SK-N-SH (cell line): ENCODE data around the gene MAP3K13. TPM values are rescaled to one million over a fixed set of nuclear protein-coding genes. Genes with fewer than 3 reads are reported as not detected.
"Not testable (repeated sequence)": the region's sequence is repeated elsewhere in the genome, so short reads cannot be mapped to it uniquely, and the experiment has no call there.

Source experiments
- CTCF ChIA-PET: fragments of 300-600, 350-600 bp; formaldehyde crosslinking; extraction: SDS; loops from one replicate; lab custom pipeline; 2021; lab: Yijun Ruan, JAX
- POLR2A ChIA-PET: fragments of 350-600 bp; sonication (Branson Sonifier 250); formaldehyde crosslinking; extraction: SDS; loops from one replicate; lab custom pipeline; 2020; ENCODE audit warnings: antibody characterized with exemption, inconsistent platforms; lab: Yijun Ruan, JAX
- DNase-seq: peaks from one replicate; pipeline ENCODE4 v3.0.0; 2012
- H2AFZ ChIP-seq: fragments of 200-600 bp; sonication (generic); 2 replicates; pipeline ENCODE4 v1.8.1; 2016; ENCODE audit warnings: antibody characterized with exemption, mild to moderate bottlenecking, low read depth
- H3F3A ChIP-seq: fragments of 200-600 bp; sonication (generic); replicated peaks from 2 replicates; pipeline ENCODE3; 2016; ENCODE audit warnings: antibody characterized with exemption, mild to moderate bottlenecking; ENCODE audit not compliant: insufficient read depth
- H3K27ac ChIP-seq, 2 experiments: fragments of 200-500 bp in 1 of 2; fragments of 200-600 bp in 1 of 2; sonication (Bioruptor generic) in 1 of 2; sonication (generic), shearing (Covaris generic) in 1 of 2; 2 replicates each; pipeline versions ENCODE4 v1.5.1 to v1.6.1; 2014 to 2016; ENCODE audit warnings: low read depth in 2 of 2, inconsistent platforms in 1 of 2, low read length in 1 of 2, mild to moderate bottlenecking in 1 of 2, mixed read lengths in 1 of 2
- H3K27me3 ChIP-seq: fragments of 200-600 bp; sonication (generic), shearing (Covaris generic); 2 replicates; pipeline ENCODE4 v1.6.1; 2016; ENCODE audit warnings: mixed run types; ENCODE audit not compliant: insufficient read depth
- H3K36me3 ChIP-seq, 2 experiments: fragments of 200-500 bp in 1 of 2; fragments of 200-600 bp in 1 of 2; sonication (Bioruptor generic) in 1 of 2; sonication (generic) in 1 of 2; replicated peaks in 1 of 2; 2 replicates each; pipeline versions ENCODE3 to v1.5.1; 2014 to 2016; ENCODE audit warnings: low read length in 1 of 2, mild to moderate bottlenecking in 1 of 2; ENCODE audit not compliant: insufficient read depth in 2 of 2, control insufficient read depth in 1 of 2
- H3K4me1 ChIP-seq, 2 experiments: fragments of 200-500 bp in 1 of 2; fragments of 200-600 bp in 1 of 2; sonication (Bioruptor generic) in 1 of 2; sonication (generic), shearing (Covaris generic) in 1 of 2; 2 replicates each; pipeline versions ENCODE4 v1.5.1 to v1.6.1; 2014 to 2016; ENCODE audit warnings: low read depth in 1 of 2, low read length in 1 of 2, mixed run types in 1 of 2; ENCODE audit not compliant: insufficient read depth in 2 of 2, control insufficient read depth in 1 of 2
- H3K4me2 ChIP-seq: fragments of 200-600 bp; sonication (generic), shearing (Covaris generic); 2 replicates; pipeline ENCODE4 v1.6.1; 2017; ENCODE audit warnings: mixed run types
- H3K4me3 ChIP-seq, 2 experiments: fragments of 200-500 bp in 1 of 2; fragments of 200-600 bp in 1 of 2; sonication (Bioruptor generic) in 1 of 2; sonication (generic), shearing (Covaris generic) in 1 of 2; 2 replicates each; pipeline versions ENCODE4 v1.5.1 to v1.8.1; 2014 to 2016; ENCODE audit warnings: low read depth in 2 of 2, inconsistent platforms in 1 of 2, low read length in 1 of 2, mild to moderate bottlenecking in 1 of 2, mixed read lengths in 1 of 2, moderate library complexity in 1 of 2
- H3K79me2 ChIP-seq: fragments of 200-600 bp; sonication (generic); 2 replicates; pipeline ENCODE4 v1.8.1; 2017; ENCODE audit warnings: mild to moderate bottlenecking; ENCODE audit not compliant: insufficient read depth
- H3K9ac ChIP-seq: fragments of 200-600 bp; sonication (generic); 2 replicates; pipeline ENCODE4 v1.6.1; 2017; ENCODE audit warnings: mixed run types
- H3K9me2 ChIP-seq: fragments of 200-600 bp; sonication (generic); 2 replicates; pipeline ENCODE4 v1.6.1; 2017; ENCODE audit warnings: mixed run types
- H3K9me3 ChIP-seq: fragments of 200-600 bp; sonication (generic); 2 replicates; pipeline ENCODE4 v1.6.1; 2017; ENCODE audit warnings: mixed run types, mild to moderate bottlenecking, moderate library complexity
- H4K20me1 ChIP-seq: fragments of 200-600 bp; sonication (generic); 2 replicates; pipeline ENCODE4 v1.6.1; 2017; ENCODE audit warnings: mild to moderate bottlenecking, mixed run types; ENCODE audit not compliant: insufficient read depth
- NRF1 ChIP-seq: IDR thresholded peaks from 2 replicates; pipeline ENCODE4 v1.6.1; 2012; ENCODE audit warnings: low read depth, mild to moderate bottlenecking, low read length
- RAD21 ChIP-seq: IDR thresholded peaks from 2 replicates; pipeline ENCODE4 v1.6.1; 2012; ENCODE audit warnings: mild to moderate bottlenecking, low read length
- RXRA ChIP-seq: IDR thresholded peaks from 2 replicates; pipeline ENCODE4 v1.4.0; 2012; ENCODE audit warnings: low read depth, mild to moderate bottlenecking, borderline replicate concordance
- TCF12 ChIP-seq: IDR thresholded peaks from 2 replicates; pipeline ENCODE4 v1.4.0; 2012
- YY1 ChIP-seq: IDR thresholded peaks from 2 replicates; pipeline ENCODE4 v1.4.0; 2012; ENCODE audit warnings: low read depth, mild to moderate bottlenecking
- WGBS: methylation state at CpG from one replicate; pipeline ENCODE4 v1.1.6; 2017; ENCODE audit warnings: low lambda C conversion rate; 5-methylcytosine and 5-hydroxymethylcytosine counted together
- polyA plus RNA-seq, 3 experiments: library from polyadenylated mRNA; depleted of rRNA; stranded (reverse); fragments of >200 nt; gene quantifications; 2 replicates each; pipeline ENCODE4 v1.2.3, GENCODE V29; 2012
- TF ChIP-seq, protein P1 (sequence below): fragments of 200-600 bp; sonication (generic); IDR thresholded peaks from 2 replicates; pipeline ENCODE4 v1.6.1; 2017; ENCODE audit warnings: antibody characterized with exemption, mild to moderate bottlenecking, moderate library complexity
- TF ChIP-seq, protein P2 (sequence below): fragments of 150-350 bp; IDR thresholded peaks from 2 replicates; pipeline ENCODE4 v1.6.1; 2016; ENCODE audit warnings: mild to moderate bottlenecking, low read depth, low read length

MAP3K13 gene
- polyA plus RNA-seq, 1 of the 3 experiments (the other 2 are of a cell fraction): 9.1 TPM

GRCh38 chr3:185411133-185411532 is 48.2 kb downstream of the MAP3K13 start:
- H2AFZ ChIP-seq: no peak overlapping the region
- H3K79me2 ChIP-seq: no peaks in the 10 kb centered on the region
- no peaks in the 10 kb centered on the region for H3K4me1 ChIP-seq
- POLR2A ChIA-PET: no interaction called here
- H3K9ac ChIP-seq: no peak overlapping the region
- H3F3A ChIP-seq: no peaks in the 10 kb centered on the region
- 92% methylated on average over 1 of the region's 1 CpG for WGBS
- no peaks in the 10 kb centered on the region for H3K27me3 ChIP-seq
- no peaks in the 10 kb centered on the region for H3K9me2 ChIP-seq
- H3K4me3 ChIP-seq: no peak overlapping the region
- H3K4me2 ChIP-seq: no peak overlapping the region
- no peak for DNase-seq
- no peak overlapping the region for H3K27ac ChIP-seq
- no peaks in the 10 kb centered on the region for H4K20me1 ChIP-seq
- CTCF ChIA-PET: interaction anchor here (1.3 kb wide), 1 partner anchor 18 kb away, joined by 3 read pairs; no protein-coding TSS in a partner anchor
- no peaks in the 10 kb centered on the region for H3K9me3 ChIP-seq
- TF ChIP-seq, protein P1, sequence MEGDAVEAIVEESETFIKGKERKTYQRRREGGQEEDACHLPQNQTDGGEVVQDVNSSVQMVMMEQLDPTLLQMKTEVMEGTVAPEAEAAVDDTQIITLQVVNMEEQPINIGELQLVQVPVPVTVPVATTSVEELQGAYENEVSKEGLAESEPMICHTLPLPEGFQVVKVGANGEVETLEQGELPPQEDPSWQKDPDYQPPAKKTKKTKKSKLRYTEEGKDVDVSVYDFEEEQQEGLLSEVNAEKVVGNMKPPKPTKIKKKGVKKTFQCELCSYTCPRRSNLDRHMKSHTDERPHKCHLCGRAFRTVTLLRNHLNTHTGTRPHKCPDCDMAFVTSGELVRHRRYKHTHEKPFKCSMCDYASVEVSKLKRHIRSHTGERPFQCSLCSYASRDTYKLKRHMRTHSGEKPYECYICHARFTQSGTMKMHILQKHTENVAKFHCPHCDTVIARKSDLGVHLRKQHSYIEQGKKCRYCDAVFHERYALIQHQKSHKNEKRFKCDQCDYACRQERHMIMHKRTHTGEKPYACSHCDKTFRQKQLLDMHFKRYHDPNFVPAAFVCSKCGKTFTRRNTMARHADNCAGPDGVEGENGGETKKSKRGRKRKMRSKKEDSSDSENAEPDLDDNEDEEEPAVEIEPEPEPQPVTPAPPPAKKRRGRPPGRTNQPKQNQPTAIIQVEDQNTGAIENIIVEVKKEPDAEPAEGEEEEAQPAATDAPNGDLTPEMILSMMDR: no peak
- no peak for TF ChIP-seq RXRA
- H3K36me3 ChIP-seq: no peaks in the 10 kb centered on the region

GRCh38 chr3:185416513-185416912 is 53.6 kb downstream of the MAP3K13 start:
- no peak overlapping the region for H3K9ac ChIP-seq
- H3K36me3 ChIP-seq: no peaks in the 10 kb centered on the region
- no peak for DNase-seq
- WGBS: 87% methylated on average over 2 of the region's 2 CpGs
- ChIA-PET CTCF (no interaction called here), POLR2A (no interaction called here)
- H3K9me2 ChIP-seq: no peaks in the 10 kb centered on the region
- H3K4me2 ChIP-seq: no peak overlapping the region
- no peak overlapping the region for H2AFZ ChIP-seq
- no peaks in the 10 kb centered on the region for H3K27me3 ChIP-seq
- H4K20me1 ChIP-seq: no peaks in the 10 kb centered on the region
- H3K4me3 ChIP-seq: no peak overlapping the region
- no peak overlapping the region for H3K27ac ChIP-seq
- peaks cover 0 to 3% of the 10 kb centered on the region in 2 experiments; a peak in 1 of 4 replicates for H3K4me1 ChIP-seq
- no peaks in the 10 kb centered on the region for H3F3A ChIP-seq
- TF ChIP-seq TCF12 (no peak), YY1 (no peak), RAD21 (no peak), NRF1 (no peak)
- TF ChIP-seq, protein P2, sequence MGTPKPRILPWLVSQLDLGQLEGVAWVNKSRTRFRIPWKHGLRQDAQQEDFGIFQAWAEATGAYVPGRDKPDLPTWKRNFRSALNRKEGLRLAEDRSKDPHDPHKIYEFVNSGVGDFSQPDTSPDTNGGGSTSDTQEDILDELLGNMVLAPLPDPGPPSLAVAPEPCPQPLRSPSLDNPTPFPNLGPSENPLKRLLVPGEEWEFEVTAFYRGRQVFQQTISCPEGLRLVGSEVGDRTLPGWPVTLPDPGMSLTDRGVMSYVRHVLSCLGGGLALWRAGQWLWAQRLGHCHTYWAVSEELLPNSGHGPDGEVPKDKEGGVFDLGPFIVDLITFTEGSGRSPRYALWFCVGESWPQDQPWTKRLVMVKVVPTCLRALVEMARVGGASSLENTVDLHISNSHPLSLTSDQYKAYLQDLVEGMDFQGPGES: no peak
- H3K9me3 ChIP-seq: no peaks in the 10 kb centered on the region
- no peaks in the 10 kb centered on the region for H3K79me2 ChIP-seq

DNA sequence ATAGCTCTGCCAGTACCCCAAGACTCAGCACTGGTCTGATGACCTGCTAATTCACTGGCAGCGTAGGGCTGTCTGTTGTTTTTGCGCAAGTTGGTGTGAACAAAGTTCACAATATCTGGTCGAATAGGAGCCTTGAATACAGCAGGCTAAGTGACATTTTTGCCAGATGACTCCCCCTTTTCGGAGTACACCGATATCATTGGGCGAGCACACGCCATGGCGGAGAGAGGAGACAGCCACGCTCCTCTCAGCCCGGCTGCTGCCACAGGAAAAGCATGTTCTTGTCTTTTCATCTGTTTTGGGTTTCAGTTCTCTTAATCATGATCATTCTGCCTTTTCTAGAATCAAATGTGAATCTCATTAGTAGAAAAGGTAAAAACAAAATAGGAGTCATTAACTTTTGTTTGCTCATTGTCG is 55.6 kb downstream of the MAP3K13 start:
- H3K9me3 ChIP-seq, H3K27ac ChIP-seq, H3K4me3 ChIP-seq, POLR2A ChIA-PET, CTCF ChIA-PET, H3K9me2 ChIP-seq, H3K4me2 ChIP-seq, H3K4me1 ChIP-seq, H3F3A ChIP-seq, H3K36me3 ChIP-seq, DNase-seq, H2AFZ ChIP-seq, H4K20me1 ChIP-seq, H3K79me2 ChIP-seq, H3K27me3 ChIP-seq, H3K9ac ChIP-seq: not testable (repeated sequence)
- 96% methylated on average over 9 of the region's 11 CpGs for WGBS
